HCT116 (cell line): ENCODE measurements around the gene RASGRF2. TPM values are rescaled to one million over a fixed set of nuclear protein-coding genes. Genes with fewer than 3 reads are reported as not detected.

Source experiments
- ATAC-seq: fragments of 200-7000 bp; cut with Tn5 transposase; 2 replicates; pipeline ENCODE4 v1.9.1; 2020; ENCODE audit warnings: mild to moderate bottlenecking, moderate library complexity
- BruUV-seq: library from RNA; stranded (reverse); fragments of 400-500 nt; replicated peaks from 2 replicates; lab custom pipeline; 2021; lab: Mats Ljungman, UMichigan
- CTCF ChIA-PET: fragments of 300-600 bp; sonication (Branson Sonifier 250); formaldehyde crosslinking; loops from one replicate; lab custom pipeline; 2021; ENCODE audit warnings: antibody characterized with exemption; lab: Charles Lee
- POLR2A ChIA-PET: fragments of 300-600, 350-600 bp; sonication (Branson Sonifier 250); formaldehyde crosslinking; loops from one replicate; lab custom pipeline; 2021; ENCODE audit warnings: antibody characterized with exemption; lab: Charles Lee
- RAD21 ChIA-PET, 2 experiments: fragments of 300-600 bp; sonication (Branson Sonifier 250); formaldehyde crosslinking; loops; one replicate each; lab custom pipeline; 2023; ENCODE audit warnings: low total read pairs in 2 of 2; ENCODE audit not compliant: uncharacterized antibody in 2 of 2, unreplicated experiment in 2 of 2, low non-redundant PET in 1 of 2; lab: Charles Lee
- DNase-seq: peaks from one replicate; pipeline ENCODE4 v3.0.0-alpha.2; 2010; ENCODE audit warnings: low read depth, low spot score
- H2AFZ ChIP-seq: fragments of 200-600 bp; shearing (Covaris generic), sonication (generic); 2 replicates; pipeline ENCODE4 v1.6.1; 2017; ENCODE audit warnings: low read depth, mixed run types, mixed read lengths, antibody characterized with exemption, low read length; ENCODE audit not compliant: poor library complexity, severe bottlenecking
- H3K27ac ChIP-seq: 2 replicates; pipeline ENCODE4 v1.5.1; 2012; ENCODE audit warnings: low read depth, low read length
- H3K27me3 ChIP-seq: fragments of 200-600 bp; sonication (generic); 2 replicates; pipeline ENCODE4 v1.6.1; 2016; ENCODE audit warnings: mixed run types, low read length, mixed read lengths; ENCODE audit not compliant: insufficient read depth
- H3K36me3 ChIP-seq, 2 experiments: fragments of 200-500 bp in 1 of 2; fragments of 200-600 bp in 1 of 2; sonication (Bioruptor generic) in 1 of 2; sonication (generic) in 1 of 2; 2 replicates each; pipeline versions ENCODE4 v1.5.1 to v1.6.1; 2014 to 2016; ENCODE audit warnings: low read length in 2 of 2, inconsistent platforms in 1 of 2, mixed read lengths in 1 of 2, mixed run types in 1 of 2; ENCODE audit not compliant: insufficient read depth in 2 of 2, control insufficient read depth in 1 of 2
- H3K4me1 ChIP-seq, 2 experiments: fragments of 200-600 bp in 1 of 2; sonication (generic) in 1 of 2; 2 replicates each; pipeline versions ENCODE4 v1.5.1 to v1.6.1; 2012 to 2017; ENCODE audit warnings: low read length in 2 of 2, inconsistent platforms in 1 of 2, mild to moderate bottlenecking in 1 of 2, mixed read lengths in 1 of 2, mixed run types in 1 of 2, moderate library complexity in 1 of 2; ENCODE audit not compliant: insufficient read depth in 2 of 2, control insufficient read depth in 1 of 2
- H3K4me2 ChIP-seq: fragments of 200-600 bp; sonication (generic); 2 replicates; pipeline ENCODE4 v1.6.1; 2017; ENCODE audit warnings: mixed run types, low read length, mixed read lengths
- H3K4me3 ChIP-seq, 2 experiments: fragments of 200-600 bp in 1 of 2; sonication (generic) in 1 of 2; replicated peaks in 1 of 2; 2 replicates each; pipeline ENCODE4 v1.5.1; 2011 to 2016; ENCODE audit warnings: low read length in 2 of 2, control low read depth in 1 of 2, low read depth in 1 of 2, mild to moderate bottlenecking in 1 of 2, mixed read lengths in 1 of 2, mixed run types in 1 of 2
- H3K79me2 ChIP-seq: fragments of 200-600 bp; sonication (generic); 2 replicates; pipeline ENCODE4 v1.6.1; 2017; ENCODE audit warnings: mild to moderate bottlenecking, mixed run types, low read length, moderate library complexity, mixed read lengths; ENCODE audit not compliant: insufficient read depth
- H3K9ac ChIP-seq: fragments of 200-600 bp; sonication (generic); 2 replicates; pipeline ENCODE4 v1.6.1; 2016; ENCODE audit warnings: low read length, mixed read lengths
- H3K9me2 ChIP-seq: fragments of 200-600 bp; sonication (generic), shearing (Covaris generic); 2 replicates; pipeline ENCODE4 v1.6.1; 2017; ENCODE audit warnings: mixed run types, mild to moderate bottlenecking, moderate library complexity; ENCODE audit not compliant: insufficient read depth
- H3K9me3 ChIP-seq, 2 experiments: fragments of 200-500 bp in 1 of 2; fragments of 200-600 bp in 1 of 2; sonication (Bioruptor generic) in 1 of 2; sonication (generic) in 1 of 2; 2 replicates each; pipeline ENCODE4 v1.6.1; 2014 to 2017; ENCODE audit warnings: low read length in 2 of 2, mixed read lengths in 2 of 2, inconsistent platforms in 1 of 2, low read depth in 1 of 2, mild to moderate bottlenecking in 1 of 2, mixed run types in 1 of 2, moderate library complexity in 1 of 2; ENCODE audit not compliant: control insufficient read depth in 1 of 2, insufficient read depth in 1 of 2
- H4K20me1 ChIP-seq: fragments of 200-600 bp; sonication (generic), shearing (Covaris generic); 2 replicates; pipeline ENCODE4 v1.6.1; 2017; ENCODE audit warnings: mixed run types, mild to moderate bottlenecking, moderate library complexity; ENCODE audit not compliant: insufficient read depth
- ATF3 ChIP-seq: IDR thresholded peaks from 2 replicates; pipeline ENCODE4 v1.6.1; 2012
- CBX3 ChIP-seq: IDR thresholded peaks from 2 replicates; pipeline ENCODE4 v1.6.1; 2012; ENCODE audit warnings: low read depth
- CTCF ChIP-seq, 3 experiments: fragments of 200-600 bp in 1 of 3; sonication (generic) in 1 of 3; IDR thresholded peaks in 2 of 3; conservative IDR thresholded peaks in 1 of 3; 2 replicates each; pipeline ENCODE4 v1.5.1; 2012 to 2017; ENCODE audit warnings: low read depth in 2 of 3, low read length in 2 of 3, antibody characterized with exemption in 1 of 3, borderline replicate concordance in 1 of 3, control low read depth in 1 of 3, mild to moderate bottlenecking in 1 of 3, mixed read lengths in 1 of 3, mixed run types in 1 of 3, moderate library complexity in 1 of 3; ENCODE audit not compliant: insufficient read depth in 1 of 3
- EGR1 ChIP-seq: IDR thresholded peaks from 2 replicates; pipeline ENCODE4 v1.6.1; 2012; ENCODE audit warnings: low read depth
- ELF1 ChIP-seq: IDR thresholded peaks from 2 replicates; pipeline ENCODE4 v1.6.1; 2012; ENCODE audit warnings: low read depth, borderline replicate concordance
- EZH2phosphoT487 ChIP-seq: fragments of 200-600 bp; IDR thresholded peaks from 2 replicates; pipeline ENCODE4 v1.6.1; 2018; ENCODE audit warnings: antibody characterized with exemption, borderline replicate concordance
- JUND ChIP-seq: IDR thresholded peaks from 2 replicates; pipeline ENCODE4 v1.6.1; 2012
- MAX ChIP-seq: IDR thresholded peaks from 2 replicates; pipeline ENCODE4 v1.6.1; 2012
- POLR2AphosphoS5 ChIP-seq: IDR thresholded peaks from 2 replicates; pipeline ENCODE4 v1.6.1; 2011; ENCODE audit warnings: mild to moderate bottlenecking, low read depth, low read length, moderate library complexity
- RAD21 ChIP-seq: IDR thresholded peaks from 2 replicates; pipeline ENCODE4 v1.6.1; 2012; ENCODE audit warnings: low read depth, mild to moderate bottlenecking
- REST ChIP-seq: IDR thresholded peaks from 2 replicates; pipeline ENCODE4 v1.6.1; 2012; ENCODE audit warnings: low read depth
- SP1 ChIP-seq: IDR thresholded peaks from 2 replicates; pipeline ENCODE4 v1.6.1; 2012; ENCODE audit warnings: low read depth
- SRF ChIP-seq: IDR thresholded peaks from 2 replicates; pipeline ENCODE4 v1.6.1; 2012; ENCODE audit warnings: low read depth
- TCF7L2 ChIP-seq: IDR thresholded peaks from 2 replicates; pipeline ENCODE4 v1.7.0; 2011; ENCODE audit warnings: borderline replicate concordance, inconsistent platforms; ENCODE audit not compliant: insufficient read depth, insufficient read length; ENCODE audit errors: extremely low read depth
- YY1 ChIP-seq: IDR thresholded peaks from 2 replicates; pipeline ENCODE4 v1.6.1; 2011; ENCODE audit warnings: low read length, low read depth, moderate library complexity, mild to moderate bottlenecking; ENCODE audit not compliant: insufficient replicate concordance; ENCODE audit errors: extremely low read depth
- ZBTB33 ChIP-seq: IDR thresholded peaks from 2 replicates; pipeline ENCODE4 v1.6.1; 2011; ENCODE audit warnings: mild to moderate bottlenecking, low read length, moderate library complexity; ENCODE audit not compliant: insufficient replicate concordance; ENCODE audit errors: extremely low read depth
- ZFX ChIP-seq: fragments of 450-650 bp; IDR thresholded peaks from 2 replicates; pipeline ENCODE4 v1.6.1; 2017
- intact Hi-C: fragments of 100-400 bp; cut with micrococcal nuclease; formaldehyde crosslinking; loops from 2 replicates; pipeline ENCODE4 v1.10.0; 2022
- total RNA-seq: library from RNA; stranded (reverse); gene quantifications from one replicate; pipeline ENCODE4 v1.2.1, GENCODE V29; 2021; ENCODE audit not compliant: unreplicated experiment

The RASGRF2 gene
- total RNA-seq, 1 experiment from 2014 or later: 0.05 TPM

- H3K4me1 ChIP-seq: peaks cover 0 to 15% of the 10 kb centered on the region in 2 experiments; a peak in 2 of 4 replicates
- intact Hi-C loops: no loop called here
These were observed 256.0 kb downstream of the RASGRF2 start for GRCh38 chr5:81216152-81216551.

More at GRCh38 chr5:81216152-81216551, 256.0 kb downstream of the RASGRF2 start:
- no peak for TF ChIP-seq YY1
- no peak for TF ChIP-seq CTCF (IDR thresholded peaks at IDR 0.05 in 2 of 3, conservative IDR thresholded peaks at IDR 0.05 in 1 of 3; ENCODE audit: borderline replicate concordance in 1 of 3, insufficient read depth in 1 of 3, low read depth in 2 of 3, low read length in 2 of 3)
- TF ChIP-seq ZFX: no peak
- TF ChIP-seq JUND: no peak
- no peak for TF ChIP-seq REST
- TF ChIP-seq EGR1: no peak
- no peak for TF ChIP-seq ELF1
- TF ChIP-seq TCF7L2: no peak
- no peak for TF ChIP-seq RAD21
- TF ChIP-seq ATF3: no peak
- no peak for TF ChIP-seq SP1
- no peak for TF ChIP-seq SRF
- TF ChIP-seq ZBTB33: no peak
- no peak for TF ChIP-seq EZH2phosphoT487
- no peak for TF ChIP-seq CBX3
- TF ChIP-seq POLR2AphosphoS5: no peak
- TF ChIP-seq MAX: no peak
- no peaks in the 10 kb centered on the region for H3K9me3 ChIP-seq
- ATAC-seq (no peak), DNase-seq (no peak)
- POLR2A ChIA-PET: no interaction called here
- CTCF ChIA-PET: no interaction called here
- no TSS peak for BruUV-seq
- no peak overlapping the region for H3K4me3 ChIP-seq
- no peaks in the 10 kb centered on the region for H4K20me1 ChIP-seq
- H3K79me2 ChIP-seq: no peaks in the 10 kb centered on the region
- no peak overlapping the region for H3K27ac ChIP-seq
- H3K4me2 ChIP-seq: no peak overlapping the region
- no peaks in the 10 kb centered on the region for H3K36me3 ChIP-seq
- no peaks in the 10 kb centered on the region for H3K27me3 ChIP-seq
- RAD21 ChIA-PET: no interaction called here
- no peaks in the 10 kb centered on the region for H3K9me2 ChIP-seq
- H3K9ac ChIP-seq: no peak overlapping the region
- no peak overlapping the region for H2AFZ ChIP-seq
